ENCODE results near the gene KRT83.
A peak's percentile ranks its signal among the peaks of the same experiment; 100 is the strongest.

The KRT83 gene

DNA sequence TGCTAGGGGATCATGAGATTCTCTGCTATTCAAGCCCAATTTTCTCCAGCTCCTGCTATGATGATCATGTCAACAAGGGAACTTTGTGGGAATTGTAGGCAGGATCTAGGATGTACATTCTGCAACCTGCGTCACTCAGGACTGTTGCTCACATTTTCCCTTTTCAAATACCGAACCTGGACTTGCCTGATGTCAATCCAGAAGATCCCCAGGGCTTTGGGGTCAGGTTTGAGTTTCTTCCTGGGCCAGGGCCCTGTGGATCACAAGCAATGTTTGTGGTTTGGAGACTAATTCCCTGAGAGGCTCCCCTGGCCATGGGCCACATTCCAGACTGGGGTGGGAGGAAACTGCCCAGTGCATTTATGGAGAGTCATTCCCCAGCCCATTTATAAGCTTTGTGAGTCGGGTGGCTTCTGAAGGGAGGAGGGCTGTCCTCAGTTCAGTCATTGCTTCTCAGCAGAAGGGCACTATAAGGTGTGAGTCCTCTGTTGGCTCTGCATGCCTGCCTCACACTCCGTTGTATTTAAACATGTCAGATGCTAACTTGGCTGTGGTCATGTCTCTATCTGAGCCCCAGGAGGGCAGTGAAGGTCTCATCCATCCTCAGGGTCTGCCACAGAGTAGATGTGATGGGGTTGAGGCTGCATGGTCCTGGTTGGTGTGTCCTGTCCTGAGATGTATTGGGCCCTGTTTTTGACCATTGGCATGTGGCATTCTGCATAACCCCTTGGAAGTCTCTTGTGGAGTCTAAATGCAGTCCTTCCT is 40.2 kb downstream of the KRT83 start:
- in situ Hi-C loops (cut with HindIII; ENCODE audit: low pct_ligation_motif_present, low pct_unique_long_range_greater_than_20kb, low sequenced_read_pairs): no loop called here
- peak; percentile 100 for DNase-seq

DNA sequence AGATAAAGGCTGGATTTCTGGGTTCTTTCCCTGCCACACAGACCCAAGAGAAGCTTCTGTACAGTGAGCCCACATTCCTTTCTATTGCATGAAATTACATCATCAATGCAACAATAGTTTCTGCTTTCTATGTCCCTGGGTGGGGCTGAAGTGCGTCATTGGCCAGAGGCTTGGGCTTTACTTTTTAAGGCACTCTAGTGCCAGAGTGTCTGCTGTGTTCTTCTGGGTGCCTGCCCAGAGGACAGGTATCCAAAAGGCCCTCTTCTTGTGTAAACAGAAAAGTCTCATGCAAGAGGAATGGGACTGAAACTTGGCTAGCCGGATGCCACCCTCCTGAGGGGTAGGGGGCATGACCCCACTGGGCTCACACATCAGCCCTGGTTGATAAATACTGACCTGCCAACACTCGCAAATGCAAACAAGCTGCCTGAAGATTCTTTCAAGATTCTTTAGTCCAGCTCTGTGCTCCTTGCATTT is 40.8 kb downstream of the KRT83 start:
- in situ Hi-C loops (cut with HindIII; ENCODE audit: low pct_ligation_motif_present, low pct_unique_long_range_greater_than_20kb, low sequenced_read_pairs): no loop called here
- peak; percentile 99 for DNase-seq

GRCh38 chr12:52279422-52280318 is 41.5 kb downstream of the KRT83 start:
- DNase-seq: peak; percentile 96
- in situ Hi-C loops (cut with HindIII; ENCODE audit: low pct_ligation_motif_present, low pct_unique_long_range_greater_than_20kb, low sequenced_read_pairs): no loop called here

DNA sequence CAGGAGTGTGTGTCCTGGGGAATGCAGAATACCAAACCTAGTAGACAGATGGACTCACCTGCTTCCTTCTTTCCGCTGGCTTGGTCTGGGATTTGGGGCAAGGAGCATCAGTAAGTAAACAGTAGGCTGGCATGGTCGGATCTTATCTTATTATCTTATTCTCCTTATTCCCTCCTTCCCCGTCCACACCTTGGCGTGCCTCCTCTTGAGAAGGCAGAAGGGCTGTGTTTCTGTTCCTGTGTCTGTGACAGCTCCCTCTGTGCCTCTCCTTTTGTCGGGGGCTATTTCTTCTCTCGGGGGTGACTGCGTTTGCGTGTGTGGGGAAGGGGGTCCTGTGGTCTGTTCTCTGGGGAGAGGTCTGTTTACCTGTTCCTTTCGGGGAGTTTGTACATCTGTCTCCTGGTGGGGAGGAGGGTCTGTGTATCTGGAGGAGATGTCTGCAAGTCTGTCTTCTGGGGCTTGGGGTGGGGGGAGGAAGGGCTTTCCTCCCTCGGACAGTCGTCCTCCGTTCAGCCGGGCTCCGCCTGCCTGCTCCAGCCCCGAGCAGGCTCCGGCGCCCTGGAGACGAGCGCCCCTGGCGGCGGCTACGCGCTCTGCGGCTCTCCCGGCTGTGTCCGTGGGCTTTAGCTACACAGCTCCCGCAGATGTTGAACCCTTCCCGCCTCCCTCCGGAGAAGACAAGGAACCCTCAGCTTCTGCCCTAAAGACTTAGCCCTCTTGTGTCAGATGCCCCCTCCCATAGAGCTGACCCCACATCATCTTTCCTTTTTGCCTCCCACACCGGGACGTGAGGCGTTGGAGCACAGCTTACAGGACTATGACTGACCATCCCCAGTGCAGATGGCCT is 42.4 kb downstream of the KRT83 start:
- peak; percentile 94 for DNase-seq
- in situ Hi-C loops (cut with HindIII; ENCODE audit: low pct_ligation_motif_present, low pct_unique_long_range_greater_than_20kb, low sequenced_read_pairs): no loop called here

- DNase-seq: no peak
- in situ Hi-C loops (cut with HindIII; ENCODE audit: low pct_ligation_motif_present, low pct_unique_long_range_greater_than_20kb, low sequenced_read_pairs): no loop called here
Measured at GRCh38 chr12:52277486-52278245, 43.5 kb downstream of the KRT83 start.

DNA sequence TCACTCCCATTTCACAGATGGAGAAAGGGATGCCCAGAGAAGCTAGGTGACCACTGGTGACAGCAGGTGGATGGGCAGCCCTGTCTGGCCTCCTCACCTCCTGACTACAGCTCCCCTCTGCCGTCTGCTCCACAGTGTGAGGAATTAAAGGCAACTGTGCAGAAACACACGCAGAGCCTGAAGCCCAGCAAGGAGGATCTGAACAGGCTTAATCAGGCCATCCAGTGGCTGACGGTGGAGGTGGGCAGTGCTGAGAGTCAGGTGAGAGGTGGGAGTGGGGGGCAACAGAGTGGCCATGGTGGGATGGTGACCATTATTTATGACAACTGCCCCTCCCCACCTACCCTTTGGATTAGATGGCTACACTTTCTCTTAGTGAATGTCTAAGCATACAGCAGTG is 45.5 kb downstream of the KRT83 start:
- in situ Hi-C loops (cut with HindIII; ENCODE audit: low pct_ligation_motif_present, low pct_unique_long_range_greater_than_20kb, low sequenced_read_pairs): no loop called here
- DNase-seq: no peak

DNA sequence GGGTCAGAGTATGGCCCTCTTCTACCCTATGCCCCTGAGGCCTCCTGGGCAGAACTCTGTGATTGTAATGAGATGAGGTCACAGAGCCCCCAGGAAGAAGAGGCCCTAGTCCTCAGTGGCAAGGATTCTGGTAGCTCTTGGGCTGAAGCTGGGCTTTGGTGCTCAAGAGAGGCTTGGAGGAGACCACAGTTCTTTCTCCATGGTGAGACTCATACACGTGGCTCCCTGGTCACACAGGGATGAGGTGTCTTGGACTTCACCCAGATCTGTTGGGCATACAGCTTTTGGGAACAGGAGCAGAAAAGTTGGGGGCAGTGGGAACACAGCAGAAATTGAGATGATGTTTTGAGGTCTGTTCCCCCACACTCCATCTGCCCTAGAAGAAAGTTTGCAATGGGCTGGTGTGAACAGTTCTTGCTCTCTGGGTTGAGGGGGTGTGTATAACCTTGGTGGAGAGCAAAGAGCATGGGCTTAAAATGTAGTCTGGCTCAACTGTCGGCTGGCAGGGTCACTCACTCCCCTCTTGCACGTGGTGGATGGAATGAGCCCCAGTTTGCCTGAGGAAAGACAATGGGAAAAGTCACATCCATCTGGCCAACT is 46.6 kb downstream of the KRT83 start, which contains the start of gene KRT86:
Gene KRT86, plus strand, starts transcription at position 125 of the 600 bp plus-strand sequence. CDS start 27,272 bp downstream, outside the sequence.
- in situ Hi-C loops (cut with HindIII; ENCODE audit: low pct_ligation_motif_present, low pct_unique_long_range_greater_than_20kb, low sequenced_read_pairs): no loop called here
- DNase-seq: no peak

DNA sequence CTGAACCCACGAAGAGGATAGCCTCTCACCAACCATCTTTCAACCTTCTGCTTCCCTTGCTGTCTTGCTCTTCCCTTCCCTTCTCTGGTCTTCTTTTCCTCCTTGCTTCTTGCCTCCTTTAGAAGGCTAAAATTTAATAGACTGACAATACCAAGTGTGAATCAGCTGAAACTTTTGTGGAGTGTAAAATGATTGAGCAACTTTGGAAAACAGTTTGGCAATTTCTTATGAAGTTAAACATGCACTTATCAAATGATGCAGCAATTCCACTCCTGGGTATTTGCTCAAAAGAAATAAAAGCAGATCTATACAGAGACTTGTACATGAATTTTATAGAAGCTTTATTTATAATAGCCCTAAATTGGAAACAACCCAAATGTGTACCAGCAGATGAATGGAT is 50.0 kb downstream of the KRT83 start:
- in situ Hi-C loops (cut with HindIII; ENCODE audit: low pct_ligation_motif_present, low pct_unique_long_range_greater_than_20kb, low sequenced_read_pairs): no loop called here
- DNase-seq: no peak

GRCh38 chr12:52270541-52271070 is 50.6 kb downstream of the KRT83 start:
- in situ Hi-C loops (cut with HindIII; ENCODE audit: low pct_ligation_motif_present, low pct_unique_long_range_greater_than_20kb, low sequenced_read_pairs): no loop called here
- DNase-seq: no peak

DNA sequence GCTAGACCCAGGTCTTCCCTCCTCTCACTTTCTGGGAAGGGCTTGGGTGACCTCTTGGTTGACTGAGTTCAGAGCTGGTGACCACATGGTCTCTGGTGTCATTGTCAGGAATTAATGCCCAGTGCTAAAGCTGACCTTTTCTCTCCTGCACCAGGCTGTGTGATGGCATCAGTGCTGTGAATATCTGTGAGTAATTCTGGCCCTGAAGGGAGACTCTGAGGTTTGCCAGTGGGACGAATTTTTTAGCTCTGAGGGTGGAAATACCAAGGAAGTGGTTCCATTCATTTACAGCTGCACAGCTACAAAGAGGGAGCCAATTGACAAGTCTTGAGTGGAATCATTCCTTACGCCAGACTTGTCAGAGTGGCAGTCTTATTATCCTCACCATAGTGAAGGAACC is 53.0 kb downstream of the KRT83 start:
- no peak for DNase-seq
- in situ Hi-C loops (cut with HindIII; ENCODE audit: low pct_ligation_motif_present, low pct_unique_long_range_greater_than_20kb, low sequenced_read_pairs): no loop called here

DNA sequence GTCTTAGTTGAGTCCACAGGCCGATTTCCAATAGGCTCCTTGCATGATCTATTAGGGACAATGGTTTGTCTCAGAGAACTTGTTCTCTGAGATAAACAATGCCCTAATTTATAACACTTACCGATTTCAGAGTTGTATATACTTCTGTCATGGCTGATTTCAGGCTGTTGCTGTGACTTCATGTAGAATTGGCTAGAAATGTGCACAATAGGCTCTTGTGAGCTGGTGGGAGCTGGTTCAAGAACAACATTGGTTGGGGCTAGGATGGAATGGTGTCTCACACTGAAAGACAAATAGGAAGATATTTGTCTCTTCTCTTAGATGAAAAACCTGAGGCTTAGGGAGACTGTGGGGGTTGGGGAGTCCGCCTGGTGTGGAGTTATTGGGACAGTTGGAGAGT is 53.5 kb downstream of the KRT83 start:
- no peak for DNase-seq
- in situ Hi-C loops (cut with HindIII; ENCODE audit: low pct_ligation_motif_present, low pct_unique_long_range_greater_than_20kb, low sequenced_read_pairs): no loop called here

DNA sequence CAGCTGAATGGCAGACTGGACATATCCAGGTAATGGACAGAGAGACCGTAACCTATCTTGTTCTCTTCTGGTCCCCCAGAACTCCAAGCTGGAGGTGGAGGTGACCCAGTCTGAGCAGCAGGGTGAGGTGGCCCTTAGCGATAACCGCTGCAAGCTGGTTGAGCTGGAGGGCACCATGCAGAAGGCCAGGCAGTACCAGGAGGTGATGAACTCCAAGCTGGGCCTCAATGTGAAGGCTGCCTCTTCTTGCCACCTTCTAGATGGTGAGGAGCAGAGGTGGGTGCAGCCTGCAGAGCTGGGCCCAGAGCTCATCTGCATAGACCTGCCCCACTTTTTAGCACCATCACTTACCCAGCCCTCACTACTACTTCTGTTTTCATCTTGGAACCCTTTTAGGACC is 53.9 kb downstream of the KRT83 start:
- no peak for DNase-seq
- in situ Hi-C loops (cut with HindIII; ENCODE audit: low pct_ligation_motif_present, low pct_unique_long_range_greater_than_20kb, low sequenced_read_pairs): no loop called here

DNA sequence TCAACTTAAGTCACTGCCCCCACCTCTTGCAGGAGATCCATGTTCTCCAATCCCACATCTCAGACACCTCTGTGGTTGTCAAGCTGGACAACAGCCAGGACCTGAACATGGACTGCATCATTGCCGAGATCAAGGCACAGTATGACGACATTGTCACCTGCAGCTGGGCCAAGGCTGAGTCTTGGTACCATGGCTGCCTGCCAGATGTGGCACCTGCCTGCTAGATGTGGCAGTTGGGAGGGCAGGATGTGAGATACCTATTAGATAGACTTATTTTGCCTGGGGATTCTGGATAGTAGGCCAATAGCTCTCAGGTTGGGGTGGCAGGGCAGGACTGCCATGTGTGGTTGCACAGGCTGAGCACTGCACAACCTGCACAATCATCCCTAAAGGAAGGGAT is 54.7 kb downstream of the KRT83 start:
- DNase-seq: no peak

DNA sequence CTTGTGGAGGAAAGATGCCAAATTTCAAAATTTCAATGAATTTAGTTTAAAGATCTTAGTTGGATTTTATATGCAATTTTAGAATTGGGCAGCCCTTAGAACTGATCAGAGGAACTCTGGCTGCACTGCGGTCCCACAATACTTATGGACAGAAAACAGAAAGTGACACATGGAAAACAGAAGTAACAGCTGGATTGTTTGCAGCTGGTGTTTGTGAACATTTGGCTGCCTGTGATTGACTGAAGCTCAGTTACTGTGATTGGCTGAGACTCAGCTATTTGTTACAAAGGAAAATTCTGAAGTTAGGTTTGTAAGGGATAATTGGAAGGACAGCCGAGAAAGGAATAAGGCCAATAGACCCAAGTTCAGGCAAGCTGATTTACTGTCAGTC is 56.8 kb downstream of the KRT83 start:
- DNase-seq: no peak
- in situ Hi-C loops (cut with HindIII; ENCODE audit: low pct_ligation_motif_present, low pct_unique_long_range_greater_than_20kb, low sequenced_read_pairs): no loop called here

More for the DNA sequence above, 54.7 kb downstream of the KRT83 start:
- in situ Hi-C loops (cut with HindIII; ENCODE audit: low pct_ligation_motif_present, low pct_unique_long_range_greater_than_20kb, low sequenced_read_pairs): no loop called here
